Hepatocyte (in vitro differentiated cells): ENCODE data around the gene CPN2. TPM values are rescaled to one million over a fixed set of nuclear protein-coding genes. Genes with fewer than 3 reads are reported as not detected.

Experiments used
- DNase-seq: peaks from one replicate; pipeline ENCODE4 v3.0.0-alpha.2; 2016; ENCODE audit warnings: low spot score
- H2AFZ ChIP-seq: fragments of 200-600 bp; sonication (generic); 2 replicates; pipeline ENCODE4 v1.6.0; 2016; ENCODE audit warnings: antibody characterized with exemption, mild to moderate bottlenecking
- H3K27ac ChIP-seq: fragments of 200-600 bp; sonication (generic); 2 replicates; pipeline ENCODE4 v1.5.1; 2016; ENCODE audit warnings: mild to moderate bottlenecking
- H3K27me3 ChIP-seq: fragments of 200-600 bp; sonication (generic); 2 replicates; pipeline ENCODE4 v1.6.1; 2016
- H3K36me3 ChIP-seq: fragments of 200-600 bp; sonication (generic); replicated peaks from 2 replicates; pipeline ENCODE4 v1.5.1; 2016; ENCODE audit warnings: low read depth; ENCODE audit not compliant: insufficient read depth
- H3K4me1 ChIP-seq: fragments of 200-600 bp; sonication (generic); 2 replicates; pipeline ENCODE4 v1.5.1; 2016; ENCODE audit warnings: mild to moderate bottlenecking, moderate library complexity; ENCODE audit not compliant: insufficient read depth
- H3K4me2 ChIP-seq: fragments of 200-600 bp; sonication (generic); 2 replicates; pipeline ENCODE4 v1.6.0; 2016
- H3K4me3 ChIP-seq: fragments of 200-600 bp; sonication (generic); 2 replicates; pipeline ENCODE4 v1.5.1; 2016; ENCODE audit warnings: mild to moderate bottlenecking
- H3K79me2 ChIP-seq: fragments of 200-600 bp; sonication (generic); 2 replicates; pipeline ENCODE4 v1.6.0; 2017; ENCODE audit warnings: mild to moderate bottlenecking
- H3K9me2 ChIP-seq: fragments of 200-600 bp; sonication (generic); replicated peaks from 2 replicates; pipeline ENCODE4 v1.6.0; 2017; ENCODE audit warnings: mild to moderate bottlenecking; ENCODE audit not compliant: insufficient read depth
- H3K9me3 ChIP-seq: fragments of 200-600 bp; sonication (generic); 2 replicates; pipeline ENCODE4 v1.5.1; 2016; ENCODE audit warnings: low read depth, mild to moderate bottlenecking
- H4K20me1 ChIP-seq: fragments of 200-600 bp; sonication (generic); 2 replicates; pipeline ENCODE4 v1.6.0; 2016; ENCODE audit warnings: mild to moderate bottlenecking; ENCODE audit not compliant: insufficient read depth, poor library complexity, severe bottlenecking
- CTCF ChIP-seq: fragments of 200-600 bp; sonication (generic); IDR thresholded peaks from 2 replicates; pipeline ENCODE4 v1.5.1; 2016; ENCODE audit warnings: antibody characterized with exemption, mild to moderate bottlenecking; ENCODE audit not compliant: poor library complexity
- EZH2 ChIP-seq: fragments of 200-600 bp; sonication (generic); IDR thresholded peaks from 2 replicates; pipeline ENCODE4 v1.6.1; 2016; ENCODE audit warnings: antibody characterized with exemption, mild to moderate bottlenecking, borderline replicate concordance
- EZH2phosphoT487 ChIP-seq: fragments of 200-600 bp; sonication (generic); IDR thresholded peaks from one replicate; pipeline ENCODE4 v1.6.1; 2018; ENCODE audit warnings: antibody characterized with exemption, mild to moderate bottlenecking, low read depth, moderate library complexity; ENCODE audit not compliant: unreplicated experiment, severe bottlenecking
- WGBS: methylation state at CpG from one replicate; pipeline ENCODE4 v1.1.6; 2016; ENCODE audit warnings: low lambda C conversion rate; ENCODE audit errors: missing lambda C conversion rate; 5-methylcytosine and 5-hydroxymethylcytosine counted together
- polyA plus RNA-seq: library from polyadenylated mRNA; unstranded; fragments of >200 nt; fragmentation: Nextera tagmentation; extraction: Ambion mirVana; gene quantifications from 2 replicates; pipeline ENCODE4 v1.2.1, GENCODE V29; 2016
- total RNA-seq: library from RNA; depleted of rRNA; stranded (reverse); fragments of >200 nt; gene quantifications from 2 replicates; pipeline ENCODE4 v1.2.3, GENCODE V29; 2014

Gene CPN2
- total and polyA plus RNA-seq, 2 experiments from 2014 or later = 3.3 to 4.6 TPM

DNA sequence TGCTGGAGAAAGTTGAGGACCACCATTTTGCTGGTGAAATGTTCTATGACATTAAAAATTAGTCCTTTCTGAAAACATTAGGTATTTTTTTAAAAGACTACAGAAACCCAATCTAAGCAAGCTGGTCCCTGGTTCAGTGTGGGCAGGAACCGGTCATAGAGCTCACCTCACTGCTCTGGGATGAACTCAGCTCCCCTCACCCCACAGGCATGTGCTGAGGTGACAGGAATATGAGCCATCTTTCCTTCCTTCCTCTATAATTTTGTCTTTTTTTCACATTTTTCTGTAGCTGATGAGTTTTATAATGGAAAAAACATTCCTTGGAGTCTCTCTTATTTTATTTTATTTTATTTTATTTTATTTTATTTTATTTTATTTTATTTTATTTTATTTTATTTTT lies 26.6 kb upstream of the CPN2 start:
- H3K9me3 ChIP-seq = no peaks in the 10 kb centered on the region
- H4K20me1 ChIP-seq = no peaks in the 10 kb centered on the region
- no peak for DNase-seq
- H3K27me3 ChIP-seq = no peaks in the 10 kb centered on the region
- no peak overlapping the region for H3K4me2 ChIP-seq
- no peaks in the 10 kb centered on the region for H3K79me2 ChIP-seq
- no peaks in the 10 kb centered on the region for H3K36me3 ChIP-seq
- H3K9me2 ChIP-seq = no peaks in the 10 kb centered on the region
- no peak overlapping the region for H3K4me3 ChIP-seq
- no peaks in the 10 kb centered on the region for H3K4me1 ChIP-seq
- no peak overlapping the region for H2AFZ ChIP-seq
- H3K27ac ChIP-seq = no peak overlapping the region
- WGBS = 81% methylated on average over 1 of the region's 1 CpG
- TF ChIP-seq EZH2phosphoT487 = no peak
- TF ChIP-seq CTCF = no peak
- no peak for TF ChIP-seq EZH2

GRCh38 chr3:194376241-194376560 lies 25.1 kb upstream of the CPN2 start:
- WGBS = 92% methylated on average over 10 of the region's 10 CpGs
- Histone ChIP-seq H3K27me3 (no peaks in the 10 kb centered on the region), H3K4me2 (no peak overlapping the region), H3K4me1 (no peaks in the 10 kb centered on the region), H3K4me3 (no peak overlapping the region), H2AFZ (no peak overlapping the region), H3K36me3 (no peaks in the 10 kb centered on the region), H3K9me3 (no peaks in the 10 kb centered on the region), H3K79me2 (no peaks in the 10 kb centered on the region), H3K27ac (no peak overlapping the region), H3K9me2 (no peaks in the 10 kb centered on the region), H4K20me1 (no peaks in the 10 kb centered on the region)
- DNase-seq = no peak
- TF ChIP-seq EZH2phosphoT487 = no peak
- no peak for TF ChIP-seq EZH2
- TF ChIP-seq CTCF = no peak

GRCh38 chr3:194375473-194376240 lies 24.5 kb upstream of the CPN2 start:
- no peak overlapping the region for H3K27ac ChIP-seq
- 50% methylated on average over 14 of the region's 15 CpGs for WGBS
- no peaks in the 10 kb centered on the region for H3K4me1 ChIP-seq
- no peaks in the 10 kb centered on the region for H3K27me3 ChIP-seq
- H3K4me3 ChIP-seq = no peak overlapping the region
- peak overlapping the region; percentile 34 for H3K4me2 ChIP-seq
- no peaks in the 10 kb centered on the region for H3K79me2 ChIP-seq
- no peak overlapping the region for H2AFZ ChIP-seq
- no peaks in the 10 kb centered on the region for H4K20me1 ChIP-seq
- TF ChIP-seq CTCF (no peak), EZH2phosphoT487 (no peak), EZH2 (no peak)
- no peaks in the 10 kb centered on the region for H3K9me2 ChIP-seq
- peak; percentile 40 for DNase-seq
- no peaks in the 10 kb centered on the region for H3K9me3 ChIP-seq
- H3K36me3 ChIP-seq = no peaks in the 10 kb centered on the region

DNA sequence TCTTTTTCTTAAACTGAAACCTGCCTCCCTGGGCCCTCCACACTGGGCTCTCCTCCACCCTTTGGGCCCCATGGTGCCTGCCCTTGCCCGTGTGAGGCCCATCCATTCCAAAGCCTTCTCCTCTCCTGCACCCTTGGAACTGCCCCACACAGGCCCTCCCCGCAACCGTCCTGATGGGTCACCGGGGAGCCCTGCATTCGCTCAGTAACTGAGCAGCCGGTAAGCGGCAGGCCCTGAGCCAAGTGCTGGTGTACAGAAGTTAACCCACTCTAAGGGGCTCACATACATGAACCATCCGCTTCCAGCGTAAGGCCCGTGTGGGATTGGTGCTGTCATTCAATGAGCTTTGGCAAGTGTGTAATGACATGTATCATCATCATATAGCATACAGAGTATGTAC lies 23.8 kb upstream of the CPN2 start:
- no peak overlapping the region for H3K4me2 ChIP-seq
- no peak overlapping the region for H3K27ac ChIP-seq
- H3K9me2 ChIP-seq = no peaks in the 10 kb centered on the region
- WGBS = 83% methylated on average over 10 of the region's 10 CpGs
- H2AFZ ChIP-seq = no peak overlapping the region
- DNase-seq = no peak
- no peaks in the 10 kb centered on the region for H4K20me1 ChIP-seq
- no peaks in the 10 kb centered on the region for H3K36me3 ChIP-seq
- peaks cover 4% of the 10 kb centered on the region for H3K27me3 ChIP-seq
- no peaks in the 10 kb centered on the region for H3K79me2 ChIP-seq
- H3K4me3 ChIP-seq = no peak overlapping the region
- TF ChIP-seq EZH2phosphoT487 (no peak), CTCF (no peak), EZH2 (no peak)
- H3K9me3 ChIP-seq = no peaks in the 10 kb centered on the region
- no peaks in the 10 kb centered on the region for H3K4me1 ChIP-seq
